ENCODE results near the gene ULK4. TPM values are rescaled to one million over a fixed set of nuclear protein-coding genes. Genes with fewer than 3 reads are reported as not detected.

Gene ULK4
- total RNA-seq, 4 donors from 2014 or later: 15.8 to 20.6 (median 16.3) TPM

GRCh38 chr3:41690766-41691563 is 270.9 kb downstream of the ULK4 start:
- DNase-seq (ENCODE audit: low spot score): no peak
- TF ChIP-seq CTCF (IDR thresholded peaks at IDR 0.05): no peak
- ATAC-seq (ENCODE audit: low FRiP score): no peak

GRCh38 chr3:41688595-41689380 is 273.1 kb downstream of the ULK4 start:
- no peak for TF ChIP-seq CTCF (IDR thresholded peaks at IDR 0.05)
- DNase-seq (ENCODE audit: low spot score) (no peak), ATAC-seq (ENCODE audit: low FRiP score) (peak; percentile 48)

DNA sequence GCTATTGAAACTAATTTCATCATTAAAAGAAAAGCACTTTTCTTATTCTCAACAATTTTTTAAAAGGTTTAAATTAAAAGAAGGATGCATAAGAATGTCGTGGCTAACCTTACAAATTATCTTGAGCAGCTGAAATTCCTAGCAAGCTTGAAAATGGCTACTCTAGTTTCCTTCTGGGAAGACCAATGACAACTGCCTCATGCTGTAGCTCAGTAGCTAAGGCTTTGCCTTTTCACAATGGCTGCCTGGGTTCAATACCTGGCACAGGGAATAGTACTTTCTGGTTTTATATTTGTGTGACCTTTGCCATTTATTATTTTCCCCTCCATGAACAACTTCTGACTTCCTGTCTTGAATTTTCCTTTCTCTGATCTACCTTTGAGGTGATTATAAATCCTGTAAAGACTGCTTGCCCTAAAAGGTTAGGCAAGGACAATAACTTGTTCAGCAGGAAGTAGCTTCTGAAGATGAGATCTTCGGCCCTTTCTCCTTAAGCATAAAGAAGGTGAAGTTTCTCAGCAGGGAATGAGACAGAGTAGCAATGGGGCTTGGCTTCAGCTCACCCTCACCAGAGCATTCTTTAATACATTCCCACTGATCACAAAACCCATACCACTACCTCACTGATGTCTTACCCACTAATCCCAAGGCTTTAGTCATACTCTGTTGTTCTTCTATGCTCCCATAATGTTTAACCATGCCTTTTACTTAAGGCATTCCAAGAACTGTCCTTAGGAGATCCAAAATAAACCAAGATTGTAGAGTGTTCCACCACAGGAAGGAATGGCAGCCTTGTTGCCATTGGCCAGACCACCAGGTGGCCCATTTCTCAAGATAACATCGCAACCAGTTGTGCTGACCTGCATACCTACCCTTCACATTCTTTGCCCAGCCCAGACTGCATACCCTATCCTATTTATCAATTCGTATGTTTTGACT is 276.8 kb downstream of the ULK4 start:
- DNase-seq (ENCODE audit: low spot score) (no peak), ATAC-seq (ENCODE audit: low FRiP score) (no peak)
- no peak for TF ChIP-seq CTCF (IDR thresholded peaks at IDR 0.05)

DNA sequence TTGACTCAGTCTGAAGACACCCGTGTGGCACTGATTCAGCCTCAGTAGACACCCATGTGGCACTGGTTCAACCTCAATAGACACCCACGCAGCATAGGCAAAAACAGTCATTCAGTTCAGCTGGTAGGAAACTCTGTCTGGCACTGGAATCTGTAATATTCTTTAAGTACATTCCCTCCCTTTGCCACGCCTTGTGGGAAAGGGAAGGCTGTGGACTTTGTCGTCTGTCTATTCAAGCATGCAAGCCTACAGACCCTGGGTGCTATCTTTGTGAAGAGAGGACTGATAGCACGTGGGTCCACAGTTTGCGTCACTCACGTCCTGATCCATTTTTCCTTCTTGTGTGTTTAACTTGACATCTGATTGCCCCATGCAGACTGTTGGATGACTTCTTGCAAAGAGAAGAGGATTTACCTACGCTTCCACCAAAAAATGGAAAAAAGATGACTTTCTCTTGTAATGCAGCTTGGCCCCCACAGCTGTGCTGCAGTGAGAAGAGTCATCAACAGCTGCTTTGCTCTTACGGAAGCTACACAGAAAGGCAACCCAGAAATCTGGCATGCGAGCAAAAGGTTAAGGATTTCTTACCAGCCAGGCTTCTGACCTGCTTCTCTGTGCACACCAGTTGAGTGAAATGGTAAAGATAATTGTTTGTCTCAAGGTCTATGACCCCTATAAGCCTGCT is 278.1 kb downstream of the ULK4 start:
- DNase-seq (ENCODE audit: low spot score) (no peak), ATAC-seq (ENCODE audit: low FRiP score) (peak; percentile 41)
- no peak for TF ChIP-seq CTCF (IDR thresholded peaks at IDR 0.05)

DNA sequence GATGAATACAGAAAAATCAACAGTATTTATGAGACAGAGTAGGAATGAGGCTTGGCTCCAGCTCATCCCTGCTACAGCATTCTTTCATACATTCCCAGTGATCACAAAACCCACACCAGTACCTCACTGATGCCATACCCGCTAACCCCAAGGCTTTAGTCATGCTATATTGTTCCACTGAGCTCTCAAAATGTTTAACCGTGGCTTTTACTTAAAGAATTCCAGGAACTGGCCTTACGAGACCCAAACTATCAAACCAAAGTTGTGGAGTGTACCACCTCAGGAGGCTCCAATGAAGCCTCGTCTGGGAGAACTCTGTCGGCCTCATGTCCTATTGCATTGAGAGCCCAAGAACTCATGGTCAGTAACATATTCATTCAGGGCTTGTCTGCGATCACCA is 278.9 kb downstream of the ULK4 start:
- TF ChIP-seq CTCF (IDR thresholded peaks at IDR 0.05): no peak
- no peak for ATAC-seq (ENCODE audit: low FRiP score)
- no peak for DNase-seq (ENCODE audit: low spot score)

- TF ChIP-seq CTCF (IDR thresholded peaks at IDR 0.05): no peak
- ATAC-seq (ENCODE audit: low FRiP score): no peak
- no peak for DNase-seq (ENCODE audit: low spot score)
Measured at GRCh38 chr3:41682382-41682781, 279.5 kb downstream of the ULK4 start.

All from omental fat pad (tissue), 4 donors.